Measurements from ENCODE around the gene TMEM98. TPM values are rescaled to one million over a fixed set of nuclear protein-coding genes. Genes with fewer than 3 reads are reported as not detected.

TMEM98 gene
- total and polyA plus RNA-seq, 9 of the 15 experiments (the other 6 are each of a cell fraction or from before 2014, with no cell fraction given): 33.5 to 164 (median 84.7) TPM

- TF ChIP-seq HOMEZ (CRISPR knock-in tag; IDR thresholded peaks at IDR 0.05): no peak
- TF ChIP-seq POLR2G (IDR thresholded peaks at IDR 0.05; ENCODE audit: low read depth, low read length): no peak
- no peak for TF ChIP-seq ZFP1 (CRISPR knock-in tag; IDR thresholded peaks at IDR 0.05)
- no peak for TF ChIP-seq MIER1 (IDR thresholded peaks at IDR 0.05; ENCODE audit: low read depth)
- TF ChIP-seq ZNF174 (CRISPR knock-in tag; IDR thresholded peaks at IDR 0.05): no peak
- no peak for TF ChIP-seq MITF (IDR thresholded peaks at IDR 0.05)
- no peak for TF ChIP-seq TAF7 (tag; IDR thresholded peaks at IDR 0.05)
- TF ChIP-seq CHCHD3 (CRISPR knock-in tag; IDR thresholded peaks at IDR 0.05): no peak
- no peak for TF ChIP-seq ARHGAP35 (IDR thresholded peaks at IDR 0.05; ENCODE audit: partially characterized antibody)
- peak; percentile 71; the same call in 1 of the 2 replicates for TF ChIP-seq ETV5 (CRISPR knock-in tag; IDR thresholded peaks at IDR 0.05; ENCODE audit: low read depth)
- TF ChIP-seq COPS2 (conservative IDR thresholded peaks at IDR 0.05): no peak
- no peak for TF ChIP-seq KDM4B (IDR thresholded peaks at IDR 0.05; ENCODE audit: borderline replicate concordance in 2 of 2, low read depth in 1 of 2)
- TF ChIP-seq ZNF384 (IDR thresholded peaks at IDR 0.05; ENCODE audit: low read depth, low read length): no peak
- no peak for TF ChIP-seq CBFB (CRISPR knock-in tag; IDR thresholded peaks at IDR 0.05)
- TF ChIP-seq POLR2AphosphoS5 (IDR thresholded peaks at IDR 0.05; ENCODE audit: control insufficient read depth, insufficient read depth, low read depth, low read length): peak; percentile 52; the same call in 1 of the 2 replicates
- no peak for TF ChIP-seq SFPQ (IDR thresholded peaks at IDR 0.05; ENCODE audit: low read depth, low read length)
- no peak for TF ChIP-seq PATZ1 (CRISPR knock-in tag; IDR thresholded peaks at IDR 0.05; ENCODE audit: borderline replicate concordance)
- no peak for TF ChIP-seq PTRF (tag; IDR thresholded peaks at IDR 0.05)
- TF ChIP-seq PURB (CRISPR knock-in tag; IDR thresholded peaks at IDR 0.05; ENCODE audit: low read depth): no peak
- TF ChIP-seq HIVEP1 (CRISPR knock-in tag; IDR thresholded peaks at IDR 0.05): no peak
- no peak for TF ChIP-seq ZNF766 (CRISPR knock-in tag; conservative IDR thresholded peaks at IDR 0.05)
- TF ChIP-seq SOX6 (IDR thresholded peaks at IDR 0.05): peak; percentile 68
Observed at GRCh38 chr17:32894245-32894644, 33.7 kb upstream of the TMEM98 start (continued).

Data from K562 (cell line).